NCI-H2029 (cell line): ENCODE measurements around the gene CACNA2D4.

Source experiments
- DNase-seq: peaks from one replicate; lab custom pipeline; 2025; lab: John Stamatoyannopoulos, UW

CACNA2D4 gene

GRCh38 chr12:1778911-1779310, 139.5 kb downstream of the CACNA2D4 start:
- no peak for DNase-seq

- DNase-seq, result no peak
Measured at GRCh38 chr12:1777798-1778197, 140.7 kb downstream of the CACNA2D4 start.

- no peak for DNase-seq
Measured at GRCh38 chr12:1776170-1776921, 142.1 kb downstream of the CACNA2D4 start.

GRCh38 chr12:1773937-1774655, 144.4 kb downstream of the CACNA2D4 start:
- peak; percentile 26 for DNase-seq

- DNase-seq, result no peak
Measured at GRCh38 chr12:1769809-1770494, 148.5 kb downstream of the CACNA2D4 start.

- DNase-seq, result no peak
Measured at GRCh38 chr12:1768615-1769014, 149.8 kb downstream of the CACNA2D4 start.

GRCh38 chr12:1767407-1768090, 150.9 kb downstream of the CACNA2D4 start:
- no peak for DNase-seq

GRCh38 chr12:1766110-1766509, 152.3 kb downstream of the CACNA2D4 start:
- no peak for DNase-seq

- DNase-seq, result no peak
Measured at GRCh38 chr12:1763153-1763552, 155.3 kb downstream of the CACNA2D4 start.

GRCh38 chr12:1761857-1762256, 156.6 kb downstream of the CACNA2D4 start:
- DNase-seq, result no peak

- DNase-seq, result no peak
Measured at GRCh38 chr12:1760566-1761382, 157.7 kb downstream of the CACNA2D4 start.

GRCh38 chr12:1758887-1759286, 159.6 kb downstream of the CACNA2D4 start:
- no peak for DNase-seq

- no peak for DNase-seq
Measured at GRCh38 chr12:1758376-1758775, 160.1 kb downstream of the CACNA2D4 start.

- DNase-seq, result no peak
Measured at GRCh38 chr12:1750300-1750699, 168.2 kb downstream of the CACNA2D4 start.

GRCh38 chr12:1749019-1749418, 169.4 kb downstream of the CACNA2D4 start:
- DNase-seq, result no peak

- no peak for DNase-seq
Measured at GRCh38 chr12:1747609-1748008, 170.8 kb downstream of the CACNA2D4 start.

GRCh38 chr12:1744932-1745331, 173.5 kb downstream of the CACNA2D4 start:
- no peak for DNase-seq
